ENCODE data around the gene MRPS2.

MRPS2 gene

GRCh38 chr9:135501261-135502167 is 1.0 kb downstream of the MRPS2 start:
- no peak for DNase-seq

DNA sequence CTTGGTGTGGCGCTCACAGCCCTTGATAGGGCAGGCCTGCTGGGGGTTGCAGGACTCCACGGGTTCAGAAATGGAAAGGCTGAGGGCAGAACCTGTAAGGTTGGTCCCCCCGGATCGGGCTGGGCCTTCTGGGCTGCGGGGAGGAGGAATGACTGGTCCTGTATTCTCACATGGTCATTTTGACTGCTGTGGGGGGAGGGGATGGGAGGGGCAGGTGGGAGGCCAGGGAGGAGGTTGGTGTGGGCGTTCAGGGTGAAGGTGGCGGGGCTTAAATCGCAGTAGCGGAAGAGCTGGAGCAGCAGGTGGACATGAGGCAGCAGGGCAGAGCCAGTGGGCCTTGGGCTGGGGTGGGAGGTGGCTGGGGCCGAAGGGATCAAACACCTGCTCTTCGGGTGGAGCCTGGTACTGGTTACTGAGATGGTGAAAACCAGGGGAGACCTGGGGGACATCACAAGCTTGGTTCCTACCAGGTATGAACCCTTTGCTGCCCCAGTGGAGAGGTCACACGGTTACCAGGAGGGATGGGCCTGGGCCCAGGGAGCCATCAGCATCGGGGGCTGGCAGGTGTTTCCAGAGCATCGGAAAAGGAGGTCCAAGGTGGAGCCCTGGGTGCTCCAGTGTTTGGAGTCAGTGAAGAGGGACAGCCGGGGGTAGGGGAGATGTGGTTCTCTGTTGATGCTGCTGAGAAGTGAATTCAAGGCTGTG is 1.8 kb downstream of the MRPS2 start:
- Mint-ChIP-seq H3K9me3 (no peaks in the 10 kb centered on the region), H3K4me1 (peaks cover 59% of the 10 kb centered on the region), H3K4me3 (peak overlapping the region; percentile 88), H3K36me3 (ENCODE audit: low read depth) (peaks cover 17% of the 10 kb centered on the region), H3K27me3 (ENCODE audit: low read depth, poor library complexity) (peaks cover 3% of the 10 kb centered on the region), H3K27ac (no peak overlapping the region)
- no peak for TF ChIP-seq CTCF (IDR thresholded peaks at IDR 0.05)
- no peak for DNase-seq

More at GRCh38 chr9:135501261-135502167, 1.0 kb downstream of the MRPS2 start:
- Mint-ChIP-seq H3K9me3 (no peaks in the 10 kb centered on the region), H3K27me3 (ENCODE audit: low read depth, poor library complexity) (peaks cover 3% of the 10 kb centered on the region), H3K4me3 (peak overlapping the region; percentile 88), H3K4me1 (peaks cover 51% of the 10 kb centered on the region), H3K27ac (no peak overlapping the region), H3K36me3 (ENCODE audit: low read depth) (peaks cover 17% of the 10 kb centered on the region)
- no peak for TF ChIP-seq CTCF (IDR thresholded peaks at IDR 0.05)

GRCh38 chr9:135502873-135503321 is 2.4 kb downstream of the MRPS2 start:
- peak overlapping the region; percentile 47 for H3K4me3 Mint-ChIP-seq
- peaks cover 19% of the 10 kb centered on the region for H3K36me3 Mint-ChIP-seq (ENCODE audit: low read depth)
- H3K27me3 Mint-ChIP-seq (ENCODE audit: low read depth, poor library complexity) = peaks cover 3% of the 10 kb centered on the region
- H3K27ac Mint-ChIP-seq = no peak overlapping the region
- peaks cover 2% of the 10 kb centered on the region for H3K9me3 Mint-ChIP-seq
- H3K4me1 Mint-ChIP-seq = peaks cover 61% of the 10 kb centered on the region
- DNase-seq = no peak
- no peak for TF ChIP-seq CTCF (IDR thresholded peaks at IDR 0.05)

DNA sequence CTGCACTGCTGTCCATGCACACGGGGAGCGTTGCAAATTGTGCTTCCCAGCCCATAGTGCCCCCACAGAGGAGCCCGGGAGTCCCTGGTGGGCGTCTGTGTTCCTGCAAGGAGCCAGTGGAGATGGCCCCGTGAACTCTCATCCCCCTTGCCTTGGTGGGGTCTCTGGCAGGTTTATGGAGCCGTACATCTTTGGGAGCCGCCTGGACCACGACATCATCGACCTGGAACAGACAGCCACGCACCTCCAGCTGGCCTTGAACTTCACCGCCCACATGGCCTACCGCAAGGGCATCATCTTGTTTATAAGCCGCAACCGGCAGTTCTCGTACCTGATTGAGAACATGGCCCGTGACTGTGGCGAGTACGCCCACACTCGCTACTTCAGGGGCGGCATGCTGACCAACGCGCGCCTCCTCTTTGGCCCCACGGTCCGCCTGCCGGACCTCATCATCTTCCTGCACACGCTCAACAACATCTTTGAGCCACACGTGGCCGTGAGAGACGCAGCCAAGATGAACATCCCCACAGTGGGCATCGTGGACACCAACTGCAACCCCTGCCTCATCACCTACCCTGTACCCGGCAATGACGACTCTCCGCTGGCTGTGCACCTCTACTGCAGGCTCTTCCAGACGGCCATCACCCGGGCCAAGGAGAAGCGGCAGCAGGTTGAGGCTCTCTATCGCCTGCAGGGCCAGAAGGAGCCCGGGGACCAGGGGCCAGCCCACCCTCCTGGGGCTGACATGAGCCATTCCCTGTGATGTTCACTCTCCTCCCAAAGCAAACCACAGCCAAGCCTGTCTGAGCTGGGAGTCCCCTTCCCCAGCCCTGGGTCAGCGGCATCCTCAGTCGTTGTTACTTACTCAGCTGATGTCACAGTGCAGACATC is 3.1 kb downstream of the MRPS2 start:
- Mint-ChIP-seq H3K27ac (peak overlapping the region; percentile 13), H3K4me1 (peaks cover 61% of the 10 kb centered on the region), H3K36me3 (ENCODE audit: low read depth) (peaks cover 23% of the 10 kb centered on the region), H3K4me3 (peak overlapping the region; percentile 47), H3K9me3 (peaks cover 7% of the 10 kb centered on the region), H3K27me3 (ENCODE audit: low read depth, poor library complexity) (peaks cover 3% of the 10 kb centered on the region)
- DNase-seq = no peak
- TF ChIP-seq CTCF (IDR thresholded peaks at IDR 0.05) = no peak

DNA sequence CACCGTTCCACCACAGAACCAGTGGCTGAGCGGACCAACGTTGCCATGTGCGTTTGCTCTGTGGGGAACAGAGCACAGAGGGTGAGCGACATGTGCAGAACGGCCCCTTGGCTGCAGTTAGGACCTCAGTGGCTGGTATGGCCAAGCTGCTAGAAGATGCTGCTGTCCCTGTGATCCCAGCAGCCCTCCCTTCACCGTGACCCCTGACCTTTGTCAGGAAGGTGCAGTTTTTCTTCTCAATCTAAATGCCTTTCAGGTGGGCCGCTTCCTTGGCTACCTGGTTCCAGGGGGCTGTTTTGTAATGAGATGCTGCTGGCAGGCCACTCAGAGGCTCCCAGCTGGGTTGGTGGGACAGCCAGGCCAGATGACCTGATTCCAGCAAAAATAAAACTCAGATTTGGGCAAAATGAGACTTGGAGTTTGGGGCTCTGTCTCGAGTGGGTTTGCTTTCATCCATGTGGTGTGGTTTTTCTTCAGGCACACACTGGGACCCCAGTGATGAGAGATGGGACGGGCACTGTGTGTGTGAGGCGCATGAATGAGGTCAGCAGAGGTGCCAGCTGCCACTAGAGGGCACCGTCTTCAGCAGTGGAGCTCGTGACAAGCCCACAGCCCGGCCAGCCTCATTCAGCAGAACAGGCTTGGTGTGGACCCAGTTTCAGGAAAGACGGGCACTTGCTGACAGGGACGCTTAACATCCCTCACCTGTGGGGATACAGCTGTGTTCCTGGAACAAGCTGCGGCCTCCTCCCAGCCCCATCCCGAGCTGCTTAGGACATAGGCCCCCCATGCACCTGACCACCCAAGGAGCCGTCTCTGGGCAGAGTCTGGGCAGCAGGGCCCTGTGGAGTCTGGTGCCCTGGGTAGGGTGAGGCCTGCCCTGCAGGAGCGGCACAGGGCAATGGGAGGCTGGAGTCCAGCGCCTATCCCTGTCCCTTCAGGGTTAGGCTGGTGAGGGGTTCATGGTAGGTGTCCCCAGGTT is 4.1 kb downstream of the MRPS2 start:
- peak overlapping the region; percentile 49 for H3K4me3 Mint-ChIP-seq
- H3K36me3 Mint-ChIP-seq (ENCODE audit: low read depth) = peaks cover 32% of the 10 kb centered on the region
- peaks cover 16% of the 10 kb centered on the region for H3K9me3 Mint-ChIP-seq
- peak; percentile 66 for DNase-seq
- H3K4me1 Mint-ChIP-seq = peaks cover 53% of the 10 kb centered on the region
- peak overlapping the region; percentile 67 for H3K27ac Mint-ChIP-seq
- TF ChIP-seq CTCF (IDR thresholded peaks at IDR 0.05) = peak; percentile 71
- H3K27me3 Mint-ChIP-seq (ENCODE audit: low read depth, poor library complexity) = peaks cover 3% of the 10 kb centered on the region

All from nephron progenitor cell (in vitro differentiated cells).